22Rv1 (cell line): Measurements from ENCODE around the gene NIPAL3.

Experiments used
- H3K27ac ChIP-seq: fragments of 450-650 bp; 2 replicates; pipeline ENCODE4 v1.5.1; 2017
- ZFX ChIP-seq: fragments of 450-650 bp; IDR thresholded peaks from 2 replicates; pipeline ENCODE4 v1.6.1; 2017; ENCODE audit warnings: antibody characterized with exemption, borderline replicate concordance
- TF ChIP-seq, protein P1 (sequence below): fragments of 450-650 bp; IDR thresholded peaks from 2 replicates; pipeline ENCODE4 v1.5.1; 2017; ENCODE audit warnings: mild to moderate bottlenecking

NIPAL3 gene

DNA sequence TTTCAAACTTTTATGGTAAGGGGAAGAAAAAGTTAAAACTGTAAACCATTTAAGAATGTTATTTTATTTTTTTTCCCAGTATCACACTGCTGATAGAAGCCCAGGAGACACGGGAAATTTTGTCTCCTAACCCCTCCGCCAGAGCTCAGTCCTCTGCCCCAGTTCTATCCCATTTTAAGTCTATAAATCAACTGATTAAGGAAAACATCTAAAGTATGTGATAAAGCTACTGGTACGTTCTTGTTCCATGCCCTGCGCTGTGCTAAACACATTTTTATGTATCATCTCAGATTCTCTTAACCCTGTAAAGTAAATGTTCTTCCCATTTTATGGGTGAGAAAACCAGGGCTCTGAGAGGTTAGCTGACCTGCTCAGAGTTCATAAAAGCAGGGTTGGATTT lies 34.7 kb downstream of the NIPAL3 start:
- TF ChIP-seq ZFX, result no peak
- TF ChIP-seq, protein P1, sequence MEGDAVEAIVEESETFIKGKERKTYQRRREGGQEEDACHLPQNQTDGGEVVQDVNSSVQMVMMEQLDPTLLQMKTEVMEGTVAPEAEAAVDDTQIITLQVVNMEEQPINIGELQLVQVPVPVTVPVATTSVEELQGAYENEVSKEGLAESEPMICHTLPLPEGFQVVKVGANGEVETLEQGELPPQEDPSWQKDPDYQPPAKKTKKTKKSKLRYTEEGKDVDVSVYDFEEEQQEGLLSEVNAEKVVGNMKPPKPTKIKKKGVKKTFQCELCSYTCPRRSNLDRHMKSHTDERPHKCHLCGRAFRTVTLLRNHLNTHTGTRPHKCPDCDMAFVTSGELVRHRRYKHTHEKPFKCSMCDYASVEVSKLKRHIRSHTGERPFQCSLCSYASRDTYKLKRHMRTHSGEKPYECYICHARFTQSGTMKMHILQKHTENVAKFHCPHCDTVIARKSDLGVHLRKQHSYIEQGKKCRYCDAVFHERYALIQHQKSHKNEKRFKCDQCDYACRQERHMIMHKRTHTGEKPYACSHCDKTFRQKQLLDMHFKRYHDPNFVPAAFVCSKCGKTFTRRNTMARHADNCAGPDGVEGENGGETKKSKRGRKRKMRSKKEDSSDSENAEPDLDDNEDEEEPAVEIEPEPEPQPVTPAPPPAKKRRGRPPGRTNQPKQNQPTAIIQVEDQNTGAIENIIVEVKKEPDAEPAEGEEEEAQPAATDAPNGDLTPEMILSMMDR, result no peak
- no peak overlapping the region for H3K27ac ChIP-seq

GRCh38 chr1:24450857-24451397 lies 35.3 kb downstream of the NIPAL3 start:
- TF ChIP-seq, protein P1, result no peak
- no peak for TF ChIP-seq ZFX
- no peak overlapping the region for H3K27ac ChIP-seq

GRCh38 chr1:24451746-24452145 lies 36.1 kb downstream of the NIPAL3 start:
- TF ChIP-seq, protein P1, result no peak
- TF ChIP-seq ZFX, result no peak
- no peak overlapping the region for H3K27ac ChIP-seq

DNA sequence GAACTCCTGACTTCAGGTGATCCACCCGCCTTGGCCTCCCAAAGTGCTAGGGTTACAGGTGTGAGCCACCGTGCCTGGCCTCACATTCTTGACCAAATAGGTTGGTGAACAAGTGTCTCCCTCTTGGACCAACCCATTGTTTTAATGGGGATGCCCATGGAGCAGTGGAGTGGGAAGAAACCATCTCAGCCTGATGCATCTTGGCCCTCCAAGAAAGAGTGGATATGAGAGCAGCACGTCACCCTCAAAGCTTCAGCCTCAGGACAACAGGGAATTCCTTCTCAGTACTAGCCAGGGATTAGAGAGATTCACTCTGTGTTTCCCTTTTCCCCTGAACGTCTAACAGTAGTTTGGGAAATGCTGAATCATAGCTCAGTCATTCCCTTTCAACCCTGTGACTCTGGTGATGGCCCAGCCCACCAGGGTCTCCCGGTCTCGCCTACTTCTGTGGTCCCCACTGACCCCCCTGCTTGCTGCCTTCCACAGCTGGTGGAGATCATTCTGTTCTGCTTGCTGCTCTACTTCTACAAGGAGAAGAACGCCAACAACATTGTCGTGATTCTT lies 37.4 kb downstream of the NIPAL3 start:
- no peak overlapping the region for H3K27ac ChIP-seq
- no peak for TF ChIP-seq ZFX
- TF ChIP-seq, protein P1, result no peak

DNA sequence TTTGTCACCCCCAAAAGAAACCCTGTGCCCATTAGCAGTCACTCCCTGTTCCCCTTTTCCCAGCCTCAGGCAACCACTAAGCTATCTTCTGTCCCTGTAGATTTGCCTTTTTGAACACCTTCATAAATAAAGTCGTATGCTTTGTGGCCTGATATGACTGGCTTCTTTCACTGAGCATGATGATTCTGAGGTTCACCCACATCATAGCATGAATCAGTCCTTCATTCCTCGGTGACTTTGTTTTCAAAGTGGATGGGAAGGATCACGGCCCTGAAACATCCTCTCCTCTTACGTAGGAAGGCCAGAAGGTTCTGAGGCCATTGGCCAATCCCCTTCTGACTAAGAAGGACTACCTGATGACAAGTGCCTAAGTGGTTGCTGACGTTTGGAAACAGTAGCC lies 39.1 kb downstream of the NIPAL3 start:
- TF ChIP-seq ZFX, result no peak
- TF ChIP-seq, protein P1, result no peak
- no peak overlapping the region for H3K27ac ChIP-seq

- no peak for TF ChIP-seq ZFX
- TF ChIP-seq, protein P1, result no peak
- H3K27ac ChIP-seq, result no peak overlapping the region
These were observed 39.7 kb downstream of the NIPAL3 start for GRCh38 chr1:24455272-24455671.

DNA sequence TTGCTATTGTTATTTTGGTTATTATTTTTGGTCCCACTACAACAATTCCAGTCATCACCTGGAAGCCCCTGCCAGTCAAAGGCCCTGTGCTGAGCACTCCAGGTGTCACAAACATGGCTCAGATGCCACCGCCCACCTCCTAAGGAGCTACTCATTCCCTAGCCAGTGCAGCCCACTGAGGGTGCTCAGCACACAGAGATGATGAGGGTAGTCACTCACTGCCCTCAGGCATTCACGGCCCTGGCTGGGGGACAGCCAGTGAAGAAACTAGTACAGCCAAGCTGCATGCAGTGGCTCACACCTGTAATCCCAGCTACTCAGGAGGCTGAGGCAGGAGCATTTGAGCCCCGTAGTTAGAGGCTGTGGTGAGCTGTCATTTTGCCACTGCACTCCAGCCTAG lies 42.3 kb downstream of the NIPAL3 start:
- H3K27ac ChIP-seq, result no peak overlapping the region
- TF ChIP-seq, protein P1, result no peak
- no peak for TF ChIP-seq ZFX
